NCI-H510A treated with DMSO at 0.1 percent for 48 hours (cell line): ENCODE results near the gene ASB7.

Experiments
- DNase-seq: peaks from one replicate; lab custom pipeline; 2025; lab: John Stamatoyannopoulos, UW

Gene ASB7

GRCh38 chr15:100597862-100598261, 4.5 kb upstream of the ASB7 start:
- no peak for DNase-seq

DNA sequence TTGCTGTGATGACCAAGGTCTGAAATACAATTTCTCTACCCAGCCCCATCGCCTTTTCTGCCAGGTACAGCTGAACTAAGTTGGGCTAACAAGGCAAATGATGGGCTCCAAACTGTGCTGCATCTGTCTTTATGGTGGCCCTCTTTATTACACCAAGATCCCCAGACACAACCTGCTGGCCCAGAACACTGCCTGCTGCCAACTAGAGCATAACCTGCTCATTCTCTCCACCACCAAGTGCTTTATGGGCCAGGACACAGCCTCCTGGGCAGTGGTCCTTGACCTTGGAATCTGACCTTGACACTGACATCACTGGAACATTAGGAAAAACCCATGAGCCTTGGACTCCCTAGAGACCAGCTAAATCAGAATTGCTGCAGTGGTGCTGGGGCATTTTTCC, 3.7 kb upstream of the ASB7 start:
- DNase-seq: no peak

GRCh38 chr15:100601163-100601562, 1.2 kb upstream of the ASB7 start:
- DNase-seq: no peak

- DNase-seq: no peak
Measured at GRCh38 chr15:100601617-100602063, 749 bp upstream of the ASB7 start.

- no peak for DNase-seq
Measured at GRCh38 chr15:100602823-100603393, 519 bp downstream of the ASB7 start.

GRCh38 chr15:100612539-100612938, 10.2 kb downstream of the ASB7 start:
- DNase-seq: no peak

DNA sequence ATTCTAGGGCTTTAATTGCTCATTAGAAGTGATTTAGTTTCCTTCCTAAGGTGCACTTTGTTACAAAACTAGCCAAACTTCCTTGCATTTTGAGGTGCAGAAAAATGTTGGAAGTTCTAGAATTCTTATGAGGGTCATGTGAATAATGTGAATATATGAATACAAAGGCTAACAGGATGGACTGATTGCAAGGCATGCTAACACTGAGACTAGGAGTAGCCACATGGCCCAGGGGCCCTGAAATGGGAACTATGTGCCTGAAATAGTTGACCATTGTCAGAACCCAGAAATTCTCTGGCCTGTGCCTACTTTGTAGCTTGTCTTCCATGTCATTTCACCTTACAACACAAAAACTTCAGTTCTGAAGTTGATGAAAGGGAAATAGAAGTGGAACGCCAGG, 10.8 kb downstream of the ASB7 start:
- no peak for DNase-seq

DNA sequence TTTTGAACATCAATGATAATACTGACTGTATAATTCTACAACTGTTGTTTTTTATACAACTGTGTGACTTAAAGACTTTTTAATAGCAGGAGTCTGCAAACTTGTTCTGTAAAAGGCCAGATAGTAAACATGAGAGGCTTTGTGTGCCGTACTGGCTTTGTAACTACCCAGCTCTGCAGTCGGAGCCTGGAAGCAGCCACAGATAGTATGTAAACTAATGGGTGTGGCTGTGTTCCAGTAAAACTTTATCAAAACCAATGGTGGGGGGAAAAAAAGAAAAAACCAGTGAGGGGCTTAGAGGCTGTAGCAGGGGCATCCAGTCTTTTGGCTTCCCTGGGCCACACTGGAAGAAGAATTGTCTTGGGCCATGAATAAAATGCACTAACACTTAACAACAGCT, 11.9 kb downstream of the ASB7 start:
- DNase-seq: no peak

DNA sequence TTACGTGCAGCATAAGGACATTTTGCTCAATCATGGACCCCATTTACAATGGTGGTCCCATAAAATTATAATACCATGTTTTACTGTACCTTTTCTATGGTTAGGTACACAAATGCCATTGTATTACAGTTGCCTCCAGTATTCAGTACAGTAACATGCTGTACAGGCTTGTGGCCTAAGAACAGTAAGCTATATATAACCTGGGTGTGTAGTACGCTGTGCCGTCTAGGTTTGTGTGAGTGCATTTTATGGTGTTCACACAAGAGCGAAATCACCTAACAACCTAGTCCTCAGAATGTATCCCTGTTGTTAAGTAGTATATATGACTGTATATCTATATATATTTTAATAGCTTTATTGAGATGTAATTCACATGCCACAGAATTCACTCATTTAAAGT, 12.5 kb downstream of the ASB7 start:
- DNase-seq: no peak

DNA sequence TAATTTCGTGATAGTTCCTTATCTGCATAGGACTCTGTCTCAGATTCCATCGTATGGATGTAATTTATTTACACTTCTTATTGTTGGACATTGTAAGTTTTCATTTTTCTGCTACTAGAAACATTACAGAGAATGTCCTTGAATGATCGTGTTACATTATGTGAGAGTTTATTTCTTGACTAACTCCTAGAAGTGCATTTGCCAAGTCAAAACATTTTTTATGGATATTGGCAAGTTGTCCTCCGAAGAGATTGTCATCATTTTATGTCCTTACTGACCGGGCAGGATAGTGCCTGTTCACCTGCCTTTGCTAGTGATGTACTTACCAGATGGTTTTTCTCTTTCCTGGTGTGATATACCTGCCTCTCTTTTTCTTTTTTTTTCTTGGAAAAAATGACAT, 13.4 kb downstream of the ASB7 start:
- DNase-seq: no peak

DNA sequence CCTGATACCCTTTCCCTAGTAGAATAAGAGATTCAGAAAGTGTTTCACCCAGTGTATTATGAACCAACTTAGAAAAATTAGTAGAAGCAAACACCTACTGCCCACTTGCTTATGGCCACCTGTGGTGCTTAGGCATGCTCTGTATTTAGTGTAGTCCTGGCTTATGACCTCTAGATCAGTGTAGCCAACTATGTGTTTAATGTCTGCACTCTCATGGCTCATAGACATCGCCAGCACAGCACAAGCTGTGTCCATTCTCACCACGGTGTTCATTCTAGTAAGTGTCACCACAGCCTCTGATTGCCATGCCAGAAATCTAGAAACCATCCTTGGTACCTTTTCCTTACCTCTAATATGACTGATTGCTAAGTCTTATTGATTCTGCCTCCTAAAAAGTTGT, 14.3 kb downstream of the ASB7 start:
- no peak for DNase-seq

DNA sequence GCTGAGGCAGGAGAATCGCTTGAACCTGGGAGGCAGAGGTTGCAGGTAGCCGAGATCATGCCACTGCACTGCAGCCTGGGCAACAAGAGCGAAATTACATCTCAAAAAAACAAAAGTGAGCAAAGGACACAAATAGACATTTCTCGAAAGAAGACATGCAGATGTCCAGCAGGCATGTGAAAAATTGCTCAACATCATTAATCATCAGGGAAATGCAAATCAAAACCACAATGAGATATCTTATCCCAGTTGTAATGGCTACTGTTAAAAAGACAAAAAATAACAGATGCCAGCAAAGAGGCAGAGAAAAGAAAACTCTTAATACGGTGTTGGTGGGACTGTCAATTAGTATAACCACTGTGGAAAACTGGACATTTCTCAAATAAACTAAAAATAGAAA, 20.9 kb downstream of the ASB7 start:
- DNase-seq: no peak

- DNase-seq: peak; percentile 22
Measured at GRCh38 chr15:100627789-100628395, 25.5 kb downstream of the ASB7 start.

DNA sequence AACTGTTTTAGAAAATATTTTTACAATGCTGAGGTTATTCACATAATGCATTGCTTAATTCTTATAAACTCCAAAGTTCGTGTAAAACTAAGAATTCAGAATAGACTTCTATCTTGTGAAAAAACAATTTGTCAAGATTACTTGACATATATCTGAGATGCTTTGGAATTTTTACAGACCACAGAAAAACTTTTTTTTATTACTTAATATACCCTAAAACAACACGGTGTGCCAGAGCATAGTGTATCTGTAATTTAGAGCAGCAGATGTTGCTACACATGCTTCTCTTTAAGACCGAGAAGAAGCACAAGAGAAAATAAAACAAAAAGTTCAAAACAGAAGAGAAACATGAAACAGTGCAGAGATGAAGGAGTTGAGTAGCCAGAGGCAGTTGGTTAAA, 26.4 kb downstream of the ASB7 start:
- DNase-seq: no peak

DNA sequence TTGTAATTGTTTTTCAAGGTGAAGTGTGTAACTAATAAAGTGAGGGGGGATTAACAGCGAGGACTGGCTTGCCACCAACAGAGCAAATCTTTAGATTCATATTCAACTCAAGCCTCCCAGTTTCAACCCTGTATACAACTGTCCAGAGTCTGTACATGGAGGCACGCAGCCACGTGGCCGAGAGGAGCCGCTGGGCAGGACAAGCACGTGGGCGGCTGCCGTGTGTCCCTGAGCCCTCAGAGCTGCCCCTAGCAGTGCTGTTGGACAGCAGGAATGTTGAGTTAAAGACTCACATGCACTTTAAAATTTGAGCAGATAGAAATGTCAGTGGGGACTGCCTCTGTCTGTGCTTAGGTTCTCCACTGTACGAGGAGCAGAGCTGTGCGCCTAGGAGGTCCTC, 29.4 kb downstream of the ASB7 start:
- no peak for DNase-seq

DNA sequence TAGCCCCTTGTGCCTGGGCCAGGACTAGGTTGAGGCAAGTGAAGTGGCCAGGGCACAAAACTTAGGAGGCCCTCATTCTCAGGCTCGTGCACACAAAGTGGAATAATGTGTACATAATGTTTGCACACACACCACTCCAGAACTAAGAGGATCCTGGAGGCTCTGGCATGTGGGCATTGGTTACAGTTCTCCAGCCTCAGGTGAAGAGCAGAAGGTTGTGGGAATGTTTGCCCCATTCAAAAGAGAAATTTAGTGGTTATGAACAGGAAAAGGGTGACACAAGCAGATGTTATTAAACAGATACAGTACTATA, 31.3 kb downstream of the ASB7 start:
- no peak for DNase-seq

- DNase-seq: no peak
Measured at GRCh38 chr15:100635406-100636071, 33.1 kb downstream of the ASB7 start.

DNA sequence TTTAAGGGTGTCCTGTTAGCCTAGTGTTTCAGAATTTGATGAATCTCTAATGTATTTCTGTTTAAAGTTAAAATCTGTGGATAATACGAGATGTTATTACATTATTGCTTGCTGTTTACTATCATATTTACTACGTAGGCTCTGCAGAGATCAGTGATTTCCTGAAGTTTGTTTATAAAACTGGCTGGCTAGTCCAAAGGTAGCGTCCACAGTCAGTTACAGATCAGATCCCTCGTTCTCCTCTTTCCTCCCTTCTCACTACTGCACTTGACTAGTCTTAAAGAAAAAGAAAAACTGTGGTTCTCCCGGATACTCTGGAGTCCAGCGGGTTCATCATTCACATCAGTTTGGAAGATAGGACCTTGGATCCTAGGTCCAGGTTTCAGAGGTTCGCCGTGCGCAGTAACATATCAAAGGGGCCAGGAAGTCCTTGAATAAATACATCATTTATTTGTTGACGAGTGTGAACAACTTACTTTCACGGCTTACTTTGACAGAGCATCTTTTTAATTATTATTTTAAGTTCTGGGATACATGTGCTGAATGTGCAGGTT, 35.9 kb downstream of the ASB7 start:
- no peak for DNase-seq

GRCh38 chr15:100642213-100642949, 40.0 kb downstream of the ASB7 start:
- DNase-seq: no peak

GRCh38 chr15:100642950-100643338, 40.6 kb downstream of the ASB7 start:
- no peak for DNase-seq

DNA sequence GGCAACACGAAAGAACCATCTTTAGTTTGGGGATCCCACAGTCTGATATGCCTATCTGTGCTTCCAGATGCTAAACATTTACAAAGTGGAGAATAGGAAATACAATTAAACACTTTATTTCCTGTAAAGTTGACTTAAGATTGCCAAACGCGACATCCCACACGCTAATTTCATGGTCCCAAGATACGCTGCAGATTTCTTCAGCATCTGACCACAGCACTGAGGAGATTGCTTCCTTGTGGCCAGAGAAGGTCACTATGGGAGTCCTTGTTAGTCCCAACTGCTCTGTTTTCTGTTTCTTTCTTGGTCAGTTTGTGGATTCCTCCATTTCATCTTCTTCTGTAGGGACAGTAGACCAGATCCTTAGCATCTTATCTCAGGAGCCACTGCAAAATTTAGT, 43.3 kb downstream of the ASB7 start:
- no peak for DNase-seq

DNA sequence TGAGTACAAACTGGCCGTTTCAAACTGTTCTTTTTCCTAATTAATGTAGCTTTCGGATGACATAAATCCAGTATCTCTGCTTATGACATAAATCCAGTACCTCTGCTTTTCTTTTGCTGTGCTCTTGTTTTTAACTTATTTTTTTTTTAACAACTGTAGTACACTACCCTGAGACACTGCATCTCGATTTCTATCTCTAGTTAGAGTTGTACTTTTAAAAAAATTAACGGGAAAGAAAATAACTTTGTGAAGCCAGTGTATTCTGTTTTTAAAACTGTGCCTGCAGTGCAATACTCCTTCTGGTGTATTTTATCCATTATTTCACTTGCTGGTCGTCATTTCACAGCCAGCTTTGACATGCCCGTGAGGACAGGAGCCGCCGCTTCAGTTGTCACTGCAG, 46.6 kb downstream of the ASB7 start:
- no peak for DNase-seq

GRCh38 chr15:100650685-100651084, 48.3 kb downstream of the ASB7 start:
- no peak for DNase-seq
